ENCODE data around the gene ZNF354B.
"Not testable (repeated sequence)": the region's sequence is repeated elsewhere in the genome, so short reads cannot be mapped to it uniquely, and the experiment has no call there.

- TF ChIP-seq, protein P1, sequence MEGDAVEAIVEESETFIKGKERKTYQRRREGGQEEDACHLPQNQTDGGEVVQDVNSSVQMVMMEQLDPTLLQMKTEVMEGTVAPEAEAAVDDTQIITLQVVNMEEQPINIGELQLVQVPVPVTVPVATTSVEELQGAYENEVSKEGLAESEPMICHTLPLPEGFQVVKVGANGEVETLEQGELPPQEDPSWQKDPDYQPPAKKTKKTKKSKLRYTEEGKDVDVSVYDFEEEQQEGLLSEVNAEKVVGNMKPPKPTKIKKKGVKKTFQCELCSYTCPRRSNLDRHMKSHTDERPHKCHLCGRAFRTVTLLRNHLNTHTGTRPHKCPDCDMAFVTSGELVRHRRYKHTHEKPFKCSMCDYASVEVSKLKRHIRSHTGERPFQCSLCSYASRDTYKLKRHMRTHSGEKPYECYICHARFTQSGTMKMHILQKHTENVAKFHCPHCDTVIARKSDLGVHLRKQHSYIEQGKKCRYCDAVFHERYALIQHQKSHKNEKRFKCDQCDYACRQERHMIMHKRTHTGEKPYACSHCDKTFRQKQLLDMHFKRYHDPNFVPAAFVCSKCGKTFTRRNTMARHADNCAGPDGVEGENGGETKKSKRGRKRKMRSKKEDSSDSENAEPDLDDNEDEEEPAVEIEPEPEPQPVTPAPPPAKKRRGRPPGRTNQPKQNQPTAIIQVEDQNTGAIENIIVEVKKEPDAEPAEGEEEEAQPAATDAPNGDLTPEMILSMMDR (IDR thresholded peaks at IDR 0.05; ENCODE audit: borderline replicate concordance, extremely low read depth, low read length, poor library complexity, severe bottlenecking), result not testable (repeated sequence)
- not testable (repeated sequence) for TF ChIP-seq EZH2 (IDR thresholded peaks at IDR 0.05; ENCODE audit: borderline replicate concordance, low read depth, low read length, severe bottlenecking)
These were observed 862 bp downstream of the ZNF354B start for GRCh38 chr5:178860615-178861014.

Measured in DND-41 (cell line).